Right renal cortex interstitium (tissue), 3 donors: ENCODE measurements around the gene ARL16. TPM values are rescaled to one million over a fixed set of nuclear protein-coding genes. Genes with fewer than 3 reads are reported as not detected.

Source experiments
- DNase-seq, 3 donors: peaks; one replicate each; pipeline ENCODE4 v3.0.0-alpha.2; 2013; ENCODE audit warnings: low read depth in 3 of 3, low spot score in 2 of 3
- polyA plus RNA-seq, 3 donors: library from polyadenylated mRNA; unstranded; fragments of 120-200 nt; gene quantifications; one replicate each; pipeline ENCODE4 v1.2.1, GENCODE V29; 2013; ENCODE audit not compliant: insufficient read length in 3 of 3

Gene ARL16
- polyA plus RNA-seq, 3 donors = 38.8 to 50.9 (median 44.0) TPM

DNA sequence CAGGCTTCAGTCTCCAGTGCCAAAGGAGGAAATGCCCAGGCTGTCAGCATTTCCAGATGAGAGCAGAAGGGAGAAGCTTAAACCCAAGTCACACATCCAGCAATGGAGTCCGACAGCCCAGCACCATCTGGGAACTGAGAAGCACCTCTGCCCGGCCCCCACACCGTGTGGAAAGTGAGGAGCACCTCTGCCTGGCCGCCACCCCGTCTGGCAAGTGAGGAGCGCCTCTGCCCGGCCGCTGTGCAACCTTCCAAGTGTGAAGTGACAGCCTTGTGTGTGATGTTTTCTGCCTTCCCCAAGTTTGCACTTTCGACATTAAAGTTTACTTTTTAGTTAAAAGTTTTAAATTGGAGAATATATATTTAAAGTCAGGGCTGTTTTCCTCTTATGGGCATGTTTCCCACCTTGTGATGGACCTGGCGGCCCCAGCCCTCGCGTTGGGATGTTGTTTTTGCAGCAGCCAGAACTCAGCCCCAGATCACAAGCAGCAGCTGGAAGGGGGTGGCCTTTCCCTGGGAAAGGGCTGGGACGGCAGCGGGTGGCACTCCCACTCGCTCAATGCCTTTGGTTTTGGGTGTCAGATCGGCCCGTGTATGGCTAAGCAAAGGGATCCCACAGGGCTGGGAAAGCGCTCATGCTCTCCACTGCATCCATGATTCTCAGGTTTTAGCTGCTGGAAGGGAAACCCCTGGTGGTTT, 9.9 kb downstream of the ARL16 start:
- DNase-seq = no peak

DNA sequence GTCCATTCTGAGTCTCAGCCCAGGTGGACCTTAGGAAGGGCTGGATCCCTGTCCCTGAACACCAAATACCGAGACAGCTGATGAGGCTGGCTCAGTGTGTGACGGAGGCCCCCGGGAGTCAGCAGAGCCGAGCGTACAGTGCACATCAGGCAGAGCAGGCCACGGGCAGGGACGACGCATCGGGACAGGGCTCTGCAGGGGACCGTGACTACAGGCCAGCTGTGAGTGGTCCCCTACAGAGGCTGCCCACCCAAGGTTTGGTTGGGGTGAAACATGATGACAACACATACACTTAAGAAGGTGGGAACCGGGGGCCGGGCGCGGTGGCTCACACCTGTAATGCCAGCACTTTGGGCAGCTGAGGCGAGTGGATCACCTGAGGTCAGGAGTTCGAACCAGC, 10.6 kb downstream of the ARL16 start:
- no peak for DNase-seq

DNA sequence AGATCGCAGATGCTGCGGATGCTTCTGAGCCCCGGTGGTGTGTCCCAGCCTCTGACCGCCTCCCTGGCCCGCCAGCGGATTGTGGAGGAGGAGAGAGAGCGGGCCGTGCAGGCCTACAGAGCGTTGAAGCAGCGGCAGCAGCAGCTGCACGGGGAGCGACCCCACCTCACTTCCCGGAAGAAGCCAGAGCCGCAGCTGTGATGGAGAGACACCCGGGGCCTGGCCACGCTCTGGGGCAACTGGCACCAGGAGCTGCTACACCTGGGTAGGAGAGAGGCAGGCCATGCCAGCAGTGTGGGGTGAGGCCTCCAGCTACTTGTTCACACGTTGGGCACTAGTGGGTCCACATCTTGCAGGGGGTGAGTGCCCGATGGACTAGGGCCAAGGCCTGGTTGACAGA, 11.1 kb downstream of the ARL16 start:
- no peak for DNase-seq

DNA sequence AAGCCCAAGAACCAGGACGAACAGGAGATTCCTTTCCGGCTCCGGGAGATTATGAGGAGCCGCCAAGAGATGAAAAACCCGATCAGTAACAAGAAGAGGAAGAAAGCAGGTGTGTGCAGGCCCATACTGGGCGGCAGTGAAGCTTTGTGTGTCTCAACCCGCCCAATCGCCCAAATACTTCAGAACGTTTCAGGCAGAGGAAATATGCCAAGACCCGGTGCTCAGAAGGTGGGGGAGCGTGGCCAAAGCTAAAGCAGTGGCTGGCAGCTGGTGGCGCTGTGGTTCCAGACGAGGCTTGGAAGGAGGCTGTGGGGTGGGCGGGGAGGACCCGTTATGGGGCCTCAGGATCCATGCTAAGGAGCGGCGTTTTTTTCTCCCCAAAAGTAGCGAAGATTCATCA, 15.8 kb downstream of the ARL16 start:
- DNase-seq = no peak

DNA sequence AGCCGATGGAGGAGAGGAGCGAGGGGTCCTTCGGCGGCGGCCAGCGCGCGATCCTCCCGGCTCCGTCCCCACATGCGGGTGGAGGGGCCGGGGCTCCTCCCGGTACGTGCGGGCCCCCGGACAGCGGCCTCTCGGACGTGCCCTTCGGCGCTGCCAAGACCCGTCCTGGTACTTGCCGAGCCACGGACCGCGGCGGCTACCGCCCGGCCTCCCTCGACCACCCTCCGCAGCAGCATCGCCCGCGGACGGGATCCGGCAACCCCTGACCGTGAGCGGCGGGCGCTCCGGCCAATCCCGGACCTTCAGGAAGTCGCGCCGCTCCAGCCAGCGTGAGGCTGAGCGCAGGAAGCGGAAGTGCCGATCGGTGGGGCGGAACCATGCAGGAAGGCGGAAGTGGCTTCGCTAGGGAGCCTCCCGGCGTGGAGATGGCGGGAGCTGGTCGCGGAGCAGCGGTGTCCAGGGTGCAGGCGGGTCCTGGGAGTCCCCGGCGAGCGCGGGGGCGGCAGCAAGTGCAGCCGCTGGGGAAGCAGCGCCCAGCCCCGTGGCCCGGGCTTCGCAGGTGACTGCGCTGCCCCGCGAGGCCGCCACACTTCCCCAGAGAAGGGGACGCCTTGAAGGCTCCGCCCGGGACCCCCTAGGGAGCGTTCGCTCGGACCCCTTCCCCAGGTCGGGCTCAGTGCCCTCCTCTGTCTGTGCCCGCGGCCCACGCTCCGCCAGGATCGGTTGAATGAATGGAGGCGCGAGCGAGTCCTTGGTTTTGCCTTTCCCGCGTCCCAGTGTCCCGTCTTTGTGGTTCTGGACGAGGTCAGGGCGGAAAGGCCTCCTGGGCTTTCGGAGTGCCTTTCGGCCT, 17.0 kb downstream of the ARL16 start, which contains the start of the genes CCDC137 and OXLD1:
CCDC137 (plus strand) TSS at position 396 of the 850 bp plus-strand sequence; CDS start at position 426, 30 bp downstream.
OXLD1 (minus strand) TSS at position 264 of the 850 bp plus-strand sequence; CDS start at position 236, 28 bp downstream.
- peak; percentile 74 to 93 (median 87) for DNase-seq

DNA sequence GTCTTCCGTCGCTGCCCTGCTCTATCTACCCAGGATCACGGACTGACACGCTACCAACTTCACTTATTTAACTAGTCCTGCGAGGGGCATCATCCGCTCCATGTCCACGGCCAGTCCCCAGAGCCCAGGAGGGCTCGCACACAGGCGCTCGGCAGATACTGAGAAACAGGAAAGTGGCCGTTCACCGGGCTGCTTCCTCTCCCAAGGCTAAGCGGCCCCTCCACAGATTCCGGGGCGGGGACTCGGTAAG, 17.6 kb downstream of the ARL16 start:
- no peak for DNase-seq

DNA sequence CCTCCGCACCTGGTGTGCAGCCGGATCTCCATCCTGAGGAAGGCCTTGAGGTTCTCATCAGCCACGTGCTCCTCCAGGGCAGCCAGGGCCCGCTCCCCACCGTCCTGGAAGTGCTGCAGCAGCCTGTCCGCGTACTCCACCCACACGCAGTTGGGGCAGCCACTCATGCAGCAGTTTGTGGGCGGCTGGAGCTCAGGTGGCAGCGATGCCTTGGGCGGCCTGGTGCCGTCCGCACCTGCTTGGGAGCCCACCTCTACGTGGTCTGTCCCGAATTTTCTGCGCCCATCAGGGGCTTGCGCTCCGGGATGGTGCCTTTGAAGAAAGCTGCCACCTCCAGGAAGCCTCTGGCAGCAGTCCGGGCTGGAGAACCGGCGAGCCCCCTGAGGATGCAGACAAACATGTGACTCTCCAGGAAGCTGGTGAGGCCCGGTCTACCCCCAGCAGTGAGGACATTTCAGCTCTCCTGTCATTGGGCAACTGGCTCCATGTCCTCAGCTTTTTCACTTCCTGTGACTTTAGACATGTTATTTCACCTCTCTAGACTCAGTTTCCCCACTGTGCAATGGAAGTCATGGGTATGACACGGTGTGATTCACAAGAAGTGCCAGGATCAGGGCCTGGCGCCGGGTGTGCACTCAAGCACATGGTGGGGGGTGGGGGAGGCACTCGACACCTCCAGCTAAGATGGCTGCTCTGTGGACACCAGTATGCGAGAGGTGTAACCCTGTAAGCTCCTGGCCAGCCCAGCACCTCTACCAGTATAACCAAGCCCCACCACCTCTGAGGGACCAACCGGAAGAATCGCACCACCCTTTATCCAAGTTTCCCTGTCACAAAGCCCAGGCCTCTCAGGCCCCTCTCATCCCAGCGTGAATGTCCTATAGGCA, 18.1 kb downstream of the ARL16 start:
- no peak for DNase-seq

DNA sequence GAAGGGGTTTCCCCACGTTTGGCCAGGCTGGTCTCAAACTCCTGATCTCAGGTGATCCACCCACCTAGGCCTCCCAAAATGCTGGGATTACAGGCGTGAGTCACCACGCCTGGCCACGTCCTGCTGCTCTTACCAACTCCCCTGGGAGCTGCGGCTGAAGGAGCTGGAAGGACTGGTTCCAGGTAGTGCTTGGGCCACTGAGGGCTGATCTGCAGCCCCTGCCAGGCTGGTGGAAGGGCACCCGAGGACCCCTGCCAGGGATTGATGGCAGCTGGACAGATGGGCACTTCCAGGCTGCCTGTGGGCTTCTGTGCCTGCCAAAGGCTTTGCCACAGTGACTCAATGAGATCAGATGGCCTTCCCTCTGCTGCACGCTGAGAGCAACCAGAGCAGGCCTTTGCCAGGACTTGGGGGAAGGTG, 19.5 kb downstream of the ARL16 start:
- DNase-seq = no peak

DNA sequence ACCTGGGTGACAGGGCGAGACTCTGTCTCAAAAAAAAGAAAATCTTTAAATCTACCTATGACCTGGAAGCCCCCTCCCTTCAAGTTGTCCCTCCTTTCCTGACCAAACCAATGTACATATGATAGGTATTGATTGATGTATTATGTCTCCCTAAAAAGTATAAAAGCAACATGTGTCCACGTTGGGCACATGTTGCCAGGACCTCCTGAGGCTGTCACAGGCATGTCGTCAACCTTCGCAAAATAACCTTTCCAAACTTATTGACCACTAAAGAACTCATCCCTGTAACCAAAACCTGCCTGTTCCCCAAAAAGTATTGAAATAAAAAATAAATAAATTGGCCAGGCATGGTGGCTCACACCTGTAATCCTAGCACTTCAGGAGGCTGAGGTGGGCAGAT, 21.6 kb downstream of the ARL16 start:
- no peak for DNase-seq

DNA sequence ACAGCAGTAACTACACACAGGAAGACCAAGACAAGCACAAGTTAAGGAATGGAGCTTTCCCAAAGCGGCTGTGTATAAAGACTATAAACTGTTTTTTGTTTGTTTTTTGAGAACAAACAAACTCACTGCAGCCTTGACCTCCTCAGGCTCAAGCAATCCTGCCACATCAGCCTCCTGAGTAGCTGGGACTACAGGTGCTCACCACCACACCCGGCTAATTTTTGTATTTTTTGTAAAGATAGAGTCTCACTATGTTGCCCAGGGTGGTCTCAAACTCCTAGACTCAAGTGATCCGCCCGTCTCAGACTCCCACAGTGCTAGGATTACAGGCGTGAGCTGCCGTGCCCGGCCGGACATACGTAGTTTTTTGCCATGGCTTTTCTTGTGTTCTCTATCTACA, 23.2 kb downstream of the ARL16 start:
- DNase-seq = no peak

DNA sequence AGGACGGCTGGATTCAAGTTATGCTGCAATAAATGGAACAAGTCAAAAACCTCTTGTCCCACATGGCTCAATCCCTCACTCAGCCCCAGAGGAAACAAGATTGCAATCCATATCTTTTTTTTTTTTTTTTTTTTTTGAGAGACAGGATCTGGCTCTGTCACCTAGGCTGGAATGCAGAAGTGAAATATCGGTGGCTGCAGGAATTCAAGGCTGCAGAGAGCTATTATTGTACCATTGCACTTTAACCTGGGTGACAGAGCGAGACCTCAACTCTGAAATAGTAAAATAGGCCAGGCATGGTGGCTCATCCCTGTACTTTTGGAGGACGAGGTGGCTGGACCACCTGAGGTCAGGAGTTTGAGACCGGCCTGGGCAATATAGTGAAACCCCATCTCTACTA, 24.6 kb downstream of the ARL16 start:
- DNase-seq = no peak

DNA sequence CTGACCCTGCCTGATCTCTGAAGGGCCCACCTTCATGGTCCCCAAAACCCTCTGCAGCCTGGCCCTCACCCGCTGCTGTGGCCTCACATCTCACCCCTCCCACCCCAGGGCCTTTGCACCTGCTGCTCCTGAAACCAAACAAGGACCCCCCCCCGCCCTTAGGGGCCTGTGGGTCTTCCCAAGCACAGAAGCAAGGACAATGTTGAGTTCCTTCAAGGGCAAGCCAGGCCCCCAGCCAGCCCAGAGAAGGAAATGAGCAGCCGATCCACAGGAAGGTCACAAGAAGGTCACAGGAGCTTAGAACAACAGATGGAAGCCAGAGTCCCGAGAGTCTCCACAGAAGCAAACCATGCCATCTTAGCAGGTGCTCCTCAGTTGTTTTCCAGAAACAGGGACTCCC, 26.8 kb downstream of the ARL16 start:
- no peak for DNase-seq

DNA sequence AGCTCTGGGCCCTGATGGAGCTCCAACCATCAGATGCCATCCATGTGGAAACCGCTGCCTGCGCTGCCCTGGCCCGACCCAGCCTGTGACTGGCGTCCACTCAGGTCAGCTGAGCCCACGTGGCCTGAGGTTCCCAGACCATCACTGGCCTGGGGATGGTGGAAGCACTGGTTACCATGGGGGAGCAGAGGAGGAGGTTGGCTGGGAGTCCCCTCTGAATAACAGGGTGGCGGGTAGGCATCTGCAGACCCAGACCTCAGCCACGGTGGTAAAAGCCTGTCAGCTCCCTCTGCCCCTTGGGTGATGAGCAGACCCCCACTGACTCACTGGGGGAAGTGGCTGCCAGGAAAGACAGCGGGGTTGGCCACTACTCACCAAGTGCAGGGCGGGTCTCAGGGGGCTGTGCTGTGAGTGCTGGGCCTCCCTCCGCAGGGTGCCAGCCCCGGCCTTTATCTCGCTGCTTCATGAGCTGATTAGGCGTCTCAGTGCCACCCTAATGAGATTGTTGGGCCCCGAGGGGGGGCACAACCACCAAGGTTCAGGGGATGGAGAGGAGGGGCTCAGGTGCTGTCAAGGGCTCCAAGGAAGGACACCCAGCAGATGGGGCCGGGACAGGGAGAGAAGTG, 27.4 kb downstream of the ARL16 start, which contains the start of gene PDE6G:
PDE6G (minus strand) TSS at position 425 of the 626 bp plus-strand sequence. CDS start 3,237 bp downstream, outside the sequence.
- DNase-seq = no peak

DNA sequence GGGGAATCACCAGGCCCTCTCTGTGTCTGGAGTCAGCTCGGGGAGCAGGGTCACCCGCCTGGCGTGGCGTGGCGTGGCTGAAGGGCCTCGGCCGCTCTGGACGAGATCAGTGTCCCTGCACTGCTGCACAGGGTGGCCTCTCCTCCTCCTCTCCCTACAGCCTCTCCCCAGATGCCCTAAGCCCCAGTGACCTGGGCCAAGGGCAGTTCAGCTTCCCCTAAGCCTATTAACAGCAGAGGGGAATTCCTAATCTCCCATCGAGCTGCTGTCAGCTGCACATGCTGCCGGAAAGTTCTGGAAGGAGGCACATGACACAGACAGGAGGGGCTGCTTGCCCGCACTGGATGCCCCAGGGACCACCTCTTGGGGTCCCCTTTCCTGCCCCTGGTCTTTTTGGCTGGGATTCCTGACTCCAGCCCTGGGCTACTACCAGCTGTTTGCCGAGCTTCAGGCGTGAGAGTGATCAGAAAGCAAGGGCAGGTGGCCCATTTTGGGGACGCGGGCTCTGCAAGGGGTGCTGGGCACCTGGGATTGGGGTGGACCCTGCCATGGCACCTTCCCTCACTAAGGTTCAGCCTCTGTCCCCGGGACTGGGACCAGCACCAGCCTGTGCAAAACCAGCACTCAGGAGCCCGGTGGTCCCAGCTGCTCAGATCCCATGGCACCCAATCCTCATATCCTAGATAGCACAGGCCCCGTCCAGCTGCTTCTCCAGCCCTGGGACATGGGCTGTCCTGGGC, 28.0 kb downstream of the ARL16 start:
- no peak for DNase-seq

DNA sequence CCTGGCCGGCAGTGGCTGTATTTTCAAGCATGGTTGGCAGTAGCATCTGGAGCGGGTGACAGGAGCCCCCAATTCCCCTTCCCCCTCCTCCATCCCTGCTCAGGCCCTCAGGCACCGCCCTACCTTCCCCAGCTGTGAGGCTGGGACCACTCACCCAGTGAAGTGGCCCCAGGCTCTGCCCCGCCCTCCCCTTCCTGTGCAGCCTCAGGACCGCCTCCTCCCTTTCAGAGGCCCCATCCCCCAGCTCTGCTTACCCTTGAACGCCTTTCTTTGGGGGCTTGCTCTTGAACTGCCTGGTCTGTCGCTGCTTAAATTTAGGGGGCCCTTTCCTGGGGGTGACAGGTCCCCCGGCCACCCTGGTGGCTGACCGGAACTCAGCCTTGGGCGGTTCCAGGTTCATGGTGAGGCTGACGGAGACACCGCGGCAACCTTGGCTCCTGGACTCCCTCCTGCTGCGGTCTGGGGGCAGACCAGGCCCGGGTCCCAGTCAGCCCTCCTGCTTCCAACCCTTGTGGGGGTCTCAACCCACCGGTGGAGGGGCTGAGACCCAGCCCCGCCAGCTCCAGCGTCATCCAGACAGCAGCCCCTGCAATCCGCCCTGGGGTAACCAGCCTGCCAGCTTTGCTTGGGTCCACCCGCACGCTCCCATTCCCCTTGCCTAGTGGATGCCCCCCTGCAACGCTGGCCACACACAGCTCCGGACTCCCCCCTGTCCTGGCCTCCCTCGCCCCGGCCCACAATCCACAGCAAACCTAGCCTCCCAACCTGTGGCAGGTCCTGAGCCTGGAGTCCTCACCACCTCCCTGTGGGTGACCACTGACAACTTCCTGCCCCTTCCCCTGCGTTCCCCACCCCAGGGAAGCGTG, 30.5 kb downstream of the ARL16 start:
- DNase-seq = no peak

DNA sequence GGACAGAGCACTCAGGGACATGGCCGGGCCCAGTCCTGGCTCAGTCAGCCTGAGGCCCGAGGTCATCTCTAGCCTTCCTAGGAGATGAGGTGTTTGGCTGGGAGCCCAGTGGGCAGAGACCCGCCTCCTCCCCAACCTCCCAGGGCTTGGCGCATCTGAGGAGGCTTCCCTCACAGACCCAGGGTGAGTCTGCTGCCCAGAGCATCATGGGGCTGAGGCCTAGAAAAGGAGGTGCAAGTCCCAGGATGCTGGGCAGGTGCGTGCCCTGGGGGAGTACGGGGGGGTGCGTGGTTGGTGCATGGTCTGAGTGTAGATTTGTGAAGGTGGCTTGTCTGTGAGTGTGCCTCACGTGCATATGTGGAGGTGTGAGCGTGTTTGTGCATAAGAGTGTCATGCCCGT, 31.9 kb downstream of the ARL16 start:
- no peak for DNase-seq

DNA sequence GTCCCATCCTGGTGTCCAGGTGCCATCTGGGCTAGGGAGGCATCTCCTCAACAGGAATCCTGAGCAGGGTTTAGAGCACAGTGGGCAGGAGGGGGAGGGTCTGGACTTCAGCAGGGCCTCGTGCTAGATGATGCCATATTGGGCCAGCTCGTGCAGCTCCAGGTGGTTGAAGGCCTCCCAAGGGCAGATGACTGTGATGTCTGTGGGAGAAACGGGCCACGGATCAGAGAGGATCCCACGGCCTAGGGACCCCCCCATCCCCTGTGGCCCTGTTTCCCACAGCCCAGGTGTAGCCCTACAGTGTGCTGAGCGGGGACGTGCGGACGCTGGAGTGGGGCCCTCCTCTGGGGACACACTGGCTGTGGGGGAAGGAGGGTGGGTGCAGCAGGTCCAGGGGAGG, 32.6 kb downstream of the ARL16 start:
- no peak for DNase-seq

DNA sequence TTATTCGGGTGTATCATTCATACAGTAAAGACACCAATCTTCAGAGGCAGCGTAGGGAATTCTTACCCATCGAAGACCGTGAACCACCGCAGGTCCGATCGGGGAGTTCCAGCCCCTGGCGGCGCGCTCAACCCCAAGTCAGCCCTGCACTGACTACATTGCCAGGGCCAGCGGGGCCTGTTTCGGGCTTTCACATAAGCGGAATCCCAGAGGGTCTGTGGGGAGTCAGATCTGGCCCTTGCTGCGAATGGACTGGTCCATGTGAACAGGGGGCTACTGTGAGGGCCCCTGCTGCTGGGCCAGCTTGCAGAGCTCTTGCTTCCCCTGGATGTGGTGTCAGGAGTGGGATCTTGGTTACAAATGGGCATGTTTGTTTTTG, 34.9 kb downstream of the ARL16 start:
- DNase-seq = no peak
